Neural progenitor cell (in vitro differentiated cells): ENCODE data around the gene TMEM35A.

Experiments
- CTCF ChIP-seq: fragments of 200-600 bp; sonication (generic); IDR thresholded peaks from 2 replicates; pipeline ENCODE4 v1.5.1; 2017; ENCODE audit warnings: antibody characterized with exemption, mild to moderate bottlenecking
- EZH2 ChIP-seq: fragments of 200-600 bp; sonication (generic); IDR thresholded peaks from 2 replicates; pipeline ENCODE4 v1.6.1; 2017; ENCODE audit warnings: antibody characterized with exemption, mild to moderate bottlenecking, moderate library complexity
- EZH2phosphoT487 ChIP-seq: fragments of 200-600 bp; sonication (generic); IDR thresholded peaks from 2 replicates; pipeline ENCODE4 v1.6.1; 2017; ENCODE audit warnings: antibody characterized with exemption

- TF ChIP-seq EZH2 (no peak), CTCF (no peak), EZH2phosphoT487 (no peak)
Measured at GRCh38 chrX:101080326-101081124, 1.8 kb downstream of the TMEM35A start.
